H1 (cell line): ENCODE measurements around the gene COL1A1. TPM values are rescaled to one million over a fixed set of nuclear protein-coding genes. Genes with fewer than 3 reads are reported as not detected.

ENCODE experiments used
- BRCA1 ChIP-seq: IDR thresholded peaks from 2 replicates; pipeline ENCODE4 v1.6.1; 2012; ENCODE audit warnings: low read depth, low read length, improper control_type of control experiment
- CTBP2 ChIP-seq: IDR thresholded peaks from 2 replicates; pipeline ENCODE4 v1.7.0; 2011; ENCODE audit warnings: borderline replicate concordance, mild to moderate bottlenecking, moderate library complexity, mixed read lengths, low read length; ENCODE audit not compliant: insufficient read depth, insufficient read length
- HDAC2 ChIP-seq, 2 experiments: fragments of 300-600 bp in 1 of 2; sonication (generic) in 1 of 2; IDR thresholded peaks; 2 replicates each; pipeline ENCODE4 v1.6.1; 2011 to 2012; ENCODE audit warnings: low read depth in 2 of 2, low read length in 2 of 2, mild to moderate bottlenecking in 2 of 2, moderate library complexity in 2 of 2, borderline replicate concordance in 1 of 2, inconsistent platforms in 1 of 2
- polyA plus RNA-seq, 7 experiments: library from polyadenylated mRNA; depleted of rRNA in 3 of 7; stranded (reverse) in 5 of 7; unstranded in 2 of 7; fragments of >200 nt in 5 of 7; fragments of 200-250 nt in 2 of 7; gene quantifications; 1 replicate in 5 of 7; 2 replicates in 1 of 7; 4 replicates in 1 of 7; pipeline versions ENCODE4 v1.2.1 to v1.2.3, GENCODE V29; 2011 to 2013; ENCODE audit warnings: missing spikeins in 2 of 7, mixed read lengths in 2 of 7
- total RNA-seq: library from RNA; stranded (reverse); fragmentation: NEBNext Ultra II Directional; extraction: Animal tissue kit (Norgen Biotek cat#: 25700); gene quantifications from 2 replicates; pipeline ENCODE4 v1.2.1, GENCODE V29; 2021
- TF ChIP-seq, protein P1 (sequence below): IDR thresholded peaks from 2 replicates; pipeline ENCODE4 v1.6.1; 2011; ENCODE audit warnings: low read depth, mild to moderate bottlenecking, low read length; ENCODE audit not compliant: insufficient read depth

Gene COL1A1
- total and polyA plus RNA-seq, 2 of the 8 experiments (the other 6 are each of a cell fraction or from before 2014, with no cell fraction given), result 14.1 to 80.4 TPM

DNA sequence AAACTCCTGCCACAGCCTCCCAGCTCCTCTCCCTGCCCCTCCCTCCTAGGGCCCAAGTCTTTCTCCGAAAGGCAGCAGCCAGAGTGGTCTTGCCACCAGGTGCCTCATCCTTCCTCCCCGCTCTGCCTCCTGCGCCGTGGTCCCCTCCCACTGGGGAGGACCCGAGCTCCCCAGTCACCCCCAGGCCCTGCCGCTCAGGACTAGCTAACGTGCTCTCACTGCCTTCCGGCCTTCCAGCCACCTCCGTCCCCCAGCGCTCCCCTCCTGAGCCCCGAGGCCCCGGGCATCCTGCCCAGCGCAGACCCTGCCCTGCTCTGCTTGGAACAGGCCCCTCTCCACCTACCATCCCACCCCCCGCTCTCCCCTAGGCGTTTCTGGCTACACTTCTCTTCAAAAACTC lies 19.4 kb upstream of the COL1A1 start (continued):
- TF ChIP-seq CTBP2 (no peak), BRCA1 (no peak), HDAC2 (IDR thresholded peaks at IDR 0.05; ENCODE audit: borderline replicate concordance in 1 of 2, low read depth in 2 of 2, low read length in 2 of 2) (no peak)
- TF ChIP-seq, protein P1, sequence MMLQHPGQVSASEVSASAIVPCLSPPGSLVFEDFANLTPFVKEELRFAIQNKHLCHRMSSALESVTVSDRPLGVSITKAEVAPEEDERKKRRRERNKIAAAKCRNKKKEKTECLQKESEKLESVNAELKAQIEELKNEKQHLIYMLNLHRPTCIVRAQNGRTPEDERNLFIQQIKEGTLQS, result no peak
